H1 (cell line): ENCODE results near the gene NAA16. TPM values are rescaled to one million over a fixed set of nuclear protein-coding genes. Genes with fewer than 3 reads are reported as not detected.

ENCODE experiments used
- polyA plus RNA-seq, 7 experiments: library from polyadenylated mRNA; depleted of rRNA in 3 of 7; stranded (reverse) in 5 of 7; unstranded in 2 of 7; fragments of >200 nt in 5 of 7; fragments of 200-250 nt in 2 of 7; gene quantifications; 1 replicate in 5 of 7; 2 replicates in 1 of 7; 4 replicates in 1 of 7; pipeline versions ENCODE4 v1.2.1 to v1.2.3, GENCODE V29; 2011 to 2013; ENCODE audit warnings: missing spikeins in 2 of 7, mixed read lengths in 2 of 7
- small RNA-seq: library from polyadenylated mRNA; stranded (forward); fragments of <200 nt; extraction: miRNeasy Mini kit (QIAGEN cat#:217004); gene quantifications from one replicate; pipeline ENCODE3, GENCODE V24; 2013; ENCODE audit not compliant: insufficient read depth
- total RNA-seq: library from RNA; stranded (reverse); fragmentation: NEBNext Ultra II Directional; extraction: Animal tissue kit (Norgen Biotek cat#: 25700); gene quantifications from 2 replicates; pipeline ENCODE4 v1.2.1, GENCODE V29; 2021

NAA16 gene
- total and polyA plus RNA-seq, 2 of the 8 experiments (the other 6 are each of a cell fraction or from before 2014, with no cell fraction given), result 11.4 to 40.0 TPM

Small RNAs within 50 kb of the gene (small RNA-seq; reads per million reads assigned to genes)
- gene RNU6-57P, result not detected

Other genes with a start within 250 kb of the NAA16 start
- gene WBP4, start 249.8 kb upstream of the NAA16 start, total RNA-seq, result 10.0 and 10.5 TPM in 2 replicates
- gene WBP4, start 249.8 kb upstream of the NAA16 start, polyA plus RNA-seq (2011; rRNA removed), result 1.7 and 3.0 TPM in 2 replicates
- 10.2 and 11.3 TPM in 2 replicates for gene KBTBD6, start 178.5 kb upstream of the NAA16 start, total RNA-seq
- 4.5 and 5.4 TPM in 2 replicates for gene KBTBD6, start 178.5 kb upstream of the NAA16 start, polyA plus RNA-seq (2011; rRNA removed)
- gene KBTBD7, start 116.7 kb upstream of the NAA16 start, total RNA-seq, result 17.3 and 17.4 TPM in 2 replicates
- gene KBTBD7, start 116.7 kb upstream of the NAA16 start, polyA plus RNA-seq (2011; rRNA removed), result 10.2 and 10.6 TPM in 2 replicates
- gene MTRF1, start 47.7 kb upstream of the NAA16 start, total RNA-seq, result 14.1 and 19.2 TPM in 2 replicates
- 4.8 and 8.0 TPM in 2 replicates for gene MTRF1, start 47.7 kb upstream of the NAA16 start, polyA plus RNA-seq (2011; rRNA removed)
- 0.41 and 0.46 TPM in 2 replicates for gene RGCC, start 146.3 kb downstream of the NAA16 start, total RNA-seq
- gene RGCC, start 146.3 kb downstream of the NAA16 start, polyA plus RNA-seq (2011; rRNA removed), result 0.17 TPM in 1 of 2 replicates, not detected in the other